ENCODE results near the gene NKD2. TPM values are rescaled to one million over a fixed set of nuclear protein-coding genes. Genes with fewer than 3 reads are reported as not detected.
"Not testable (repeated sequence)": the region's sequence is repeated elsewhere in the genome, so short reads cannot be mapped to it uniquely, and the experiment has no call there.

Gene NKD2
- total RNA-seq, 1 experiment from 2014 or later = 1.9 TPM

- DNase-seq (ENCODE audit: low read depth, low spot score); in situ Hi-C loops (cut with HindIII; ENCODE audit: low pct_unique_long_range_greater_than_20kb, low sequenced_read_pairs): not testable (repeated sequence)
These were observed 36.0 kb upstream of the NKD2 start for GRCh38 chr5:972575-972974.

GRCh38 chr5:976849-977751, 31.5 kb upstream of the NKD2 start:
- in situ Hi-C loops (cut with HindIII; ENCODE audit: low pct_unique_long_range_greater_than_20kb, low sequenced_read_pairs) = no loop called here
- no peak for DNase-seq (ENCODE audit: low read depth, low spot score)

- no peak for DNase-seq (ENCODE audit: low read depth, low spot score)
These were observed 30.5 kb upstream of the NKD2 start for GRCh38 chr5:978054-978453.

GRCh38 chr5:978693-979092, 29.9 kb upstream of the NKD2 start:
- no peak for DNase-seq (ENCODE audit: low read depth, low spot score)
- in situ Hi-C loops (cut with HindIII; ENCODE audit: low pct_unique_long_range_greater_than_20kb, low sequenced_read_pairs) = no loop called here

More at GRCh38 chr5:978054-978453, 30.5 kb upstream of the NKD2 start:
- in situ Hi-C loops (cut with HindIII; ENCODE audit: low pct_unique_long_range_greater_than_20kb, low sequenced_read_pairs) = no loop called here

- in situ Hi-C loops (cut with HindIII; ENCODE audit: low pct_unique_long_range_greater_than_20kb, low sequenced_read_pairs) = no loop called here
- DNase-seq (ENCODE audit: low read depth, low spot score) = no peak
These were observed 29.3 kb upstream of the NKD2 start for GRCh38 chr5:979100-979817.

GRCh38 chr5:980001-980588, 28.5 kb upstream of the NKD2 start:
- DNase-seq (ENCODE audit: low read depth, low spot score) = peak; percentile 91
- in situ Hi-C loops (cut with HindIII; ENCODE audit: low pct_unique_long_range_greater_than_20kb, low sequenced_read_pairs) = no loop called here

DNA sequence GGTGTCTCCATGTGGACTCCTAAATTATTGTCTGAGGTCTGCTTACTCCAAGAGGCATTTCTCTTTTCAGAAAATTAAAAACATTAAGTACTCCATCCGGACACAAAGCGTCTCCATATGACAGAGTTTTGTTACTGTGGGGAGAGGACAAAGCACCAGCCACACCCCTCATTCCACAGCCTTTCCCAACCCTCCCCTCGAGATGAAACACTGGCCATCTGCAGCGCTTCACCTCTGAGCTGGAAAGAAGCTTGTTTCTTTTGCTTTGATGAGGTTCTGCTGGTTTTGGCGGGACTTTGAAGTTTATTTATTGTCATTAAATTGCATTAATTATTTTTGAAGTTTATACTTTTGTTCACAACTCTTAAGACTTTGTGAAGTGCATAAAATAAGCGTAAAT, 27.6 kb upstream of the NKD2 start:
- DNase-seq (ENCODE audit: low read depth, low spot score) = peak; percentile 36
- in situ Hi-C loops (cut with HindIII; ENCODE audit: low pct_unique_long_range_greater_than_20kb, low sequenced_read_pairs) = no loop called here

- in situ Hi-C loops (cut with HindIII; ENCODE audit: low pct_unique_long_range_greater_than_20kb, low sequenced_read_pairs) = no loop called here
- no peak for DNase-seq (ENCODE audit: low read depth, low spot score)
These were observed 27.1 kb upstream of the NKD2 start for GRCh38 chr5:981456-981855.

GRCh38 chr5:982377-983237, 26.0 kb upstream of the NKD2 start:
- peak; percentile 62 for DNase-seq (ENCODE audit: low read depth, low spot score)
- in situ Hi-C loops (cut with HindIII; ENCODE audit: low pct_unique_long_range_greater_than_20kb, low sequenced_read_pairs) = no loop called here

- no peak for DNase-seq (ENCODE audit: low read depth, low spot score)
These were observed 25.4 kb upstream of the NKD2 start for GRCh38 chr5:983238-983524.

DNA sequence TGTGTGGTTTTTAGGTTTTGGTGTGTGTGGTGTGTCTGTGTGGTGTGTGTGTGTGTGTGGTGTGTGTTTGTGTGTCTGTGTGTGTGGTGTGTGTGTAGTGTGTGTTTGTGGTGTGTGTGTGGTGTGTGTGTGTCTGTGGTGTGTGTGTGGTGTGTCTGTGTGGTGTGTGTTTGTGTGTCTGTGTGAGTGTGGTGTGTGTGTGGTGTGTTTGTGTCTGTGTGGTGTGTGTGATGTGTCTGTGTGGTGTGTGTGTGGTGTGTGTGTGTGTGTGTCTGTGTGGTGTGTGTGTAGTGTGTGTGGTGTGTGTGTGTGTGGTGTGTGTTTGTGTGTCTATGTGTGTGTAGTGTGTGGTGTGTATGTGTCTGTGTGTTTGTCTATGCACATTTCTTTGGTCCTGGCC, 25.0 kb upstream of the NKD2 start:
- DNase-seq (ENCODE audit: low read depth, low spot score) = no peak
- in situ Hi-C loops (cut with HindIII; ENCODE audit: low pct_unique_long_range_greater_than_20kb, low sequenced_read_pairs) = no loop called here

More at GRCh38 chr5:983238-983524, 25.4 kb upstream of the NKD2 start:
- in situ Hi-C loops (cut with HindIII; ENCODE audit: low pct_unique_long_range_greater_than_20kb, low sequenced_read_pairs) = no loop called here

DNA sequence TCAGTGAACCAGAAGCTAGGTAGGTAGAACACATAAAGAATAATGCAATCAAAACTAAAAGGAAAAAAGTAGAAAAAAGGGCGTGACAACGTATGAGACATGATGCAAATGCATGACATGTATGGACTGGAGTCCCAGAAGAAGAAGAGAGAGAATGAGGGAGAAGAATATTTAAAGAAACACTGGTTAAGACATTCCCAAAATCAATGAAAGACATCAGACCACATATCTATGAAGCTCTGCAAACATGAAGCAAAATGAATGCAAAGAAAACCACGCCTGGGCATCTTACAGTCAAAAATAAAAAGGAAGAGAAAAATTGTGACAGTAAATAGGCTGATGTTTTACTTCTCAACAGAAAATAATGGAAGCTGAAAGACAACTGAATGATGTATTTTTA, 23.8 kb upstream of the NKD2 start:
- no peak for DNase-seq (ENCODE audit: low read depth, low spot score)
- in situ Hi-C loops (cut with HindIII; ENCODE audit: low pct_unique_long_range_greater_than_20kb, low sequenced_read_pairs) = no loop called here

DNA sequence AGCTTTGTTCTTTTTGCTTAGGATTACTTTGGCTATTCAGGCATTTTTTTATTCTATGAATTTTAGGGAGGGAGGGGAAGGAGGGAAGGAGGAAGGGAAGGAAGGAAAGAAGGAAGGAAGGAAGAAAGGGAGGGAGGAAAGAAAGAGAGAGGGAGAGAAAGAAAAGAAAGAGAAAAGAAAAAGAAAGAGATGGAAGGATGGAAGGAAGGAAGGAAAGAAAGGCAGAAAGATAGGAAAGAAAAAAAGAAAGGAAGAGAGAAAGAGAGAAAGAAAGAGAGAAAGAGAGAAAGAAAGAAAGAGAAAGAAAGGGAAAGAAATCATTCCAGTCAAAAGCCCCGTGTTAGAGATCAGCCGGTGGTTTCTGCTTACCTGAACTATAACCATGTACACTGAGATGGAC, 20.8 kb upstream of the NKD2 start:
- in situ Hi-C loops (cut with HindIII; ENCODE audit: low pct_unique_long_range_greater_than_20kb, low sequenced_read_pairs) = no loop called here
- no peak for DNase-seq (ENCODE audit: low read depth, low spot score)

GRCh38 chr5:988322-988721, 20.3 kb upstream of the NKD2 start:
- in situ Hi-C loops (cut with HindIII; ENCODE audit: low pct_unique_long_range_greater_than_20kb, low sequenced_read_pairs) = no loop called here
- no peak for DNase-seq (ENCODE audit: low read depth, low spot score)

GRCh38 chr5:989961-990530, 18.6 kb upstream of the NKD2 start:
- DNase-seq (ENCODE audit: low read depth, low spot score) = peak; percentile 44
- in situ Hi-C loops (cut with HindIII; ENCODE audit: low pct_unique_long_range_greater_than_20kb, low sequenced_read_pairs) = no loop called here

DNA sequence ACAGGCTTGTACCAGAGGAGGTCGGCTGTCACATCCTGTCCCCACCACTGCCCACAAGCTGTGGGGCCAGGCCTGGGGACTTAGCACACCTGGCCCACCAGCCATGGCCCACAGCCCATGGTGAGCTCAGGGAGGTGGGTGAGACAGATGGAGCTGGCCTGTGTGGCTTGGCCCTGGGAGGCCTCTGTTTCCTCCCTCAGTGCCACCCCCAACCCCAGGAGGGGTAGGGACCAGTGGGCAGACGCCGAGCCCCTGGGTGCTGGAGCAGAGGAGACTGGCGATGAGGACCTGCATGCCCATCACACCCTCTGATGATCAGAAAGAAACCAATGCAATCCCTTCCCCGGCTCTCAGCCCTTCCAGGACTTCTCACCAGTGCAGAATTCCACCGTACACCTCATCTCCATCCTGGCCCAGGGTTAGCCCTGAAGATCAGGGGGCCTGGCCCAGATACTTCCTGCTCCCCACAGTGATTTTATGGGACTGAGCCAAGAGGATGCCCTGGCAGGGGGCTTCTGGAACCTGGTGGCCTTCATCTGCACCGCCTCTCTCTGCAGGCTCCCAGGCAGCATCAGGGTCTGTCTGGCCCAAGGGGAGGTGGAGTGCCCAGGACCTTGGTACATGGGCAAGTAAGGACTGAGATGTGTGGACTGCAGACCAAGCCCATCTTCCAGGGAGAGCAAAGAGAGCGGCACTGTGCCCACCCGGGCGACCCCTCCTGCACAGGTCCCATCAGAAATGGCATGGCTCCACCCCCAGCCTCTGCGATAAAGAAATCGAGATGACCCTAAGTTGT, 16.9 kb upstream of the NKD2 start:
- no peak for DNase-seq (ENCODE audit: low read depth, low spot score)
- in situ Hi-C loops (cut with HindIII; ENCODE audit: low pct_unique_long_range_greater_than_20kb, low sequenced_read_pairs) = no loop called here

- in situ Hi-C loops (cut with HindIII; ENCODE audit: low pct_unique_long_range_greater_than_20kb, low sequenced_read_pairs) = no loop called here
- no peak for DNase-seq (ENCODE audit: low read depth, low spot score)
These were observed 14.4 kb upstream of the NKD2 start for GRCh38 chr5:994272-994607.
